COR-L47 (cell line): ENCODE results near the gene KCNB1.

Experiments
- DNase-seq: peaks from one replicate; lab custom pipeline; 2025; lab: John Stamatoyannopoulos, UW

Gene KCNB1

GRCh38 chr20:49388744-49389143 lies 93.7 kb downstream of the KCNB1 start:
- DNase-seq, result no peak

GRCh38 chr20:49387581-49387939 lies 94.9 kb downstream of the KCNB1 start:
- DNase-seq, result no peak

GRCh38 chr20:49386848-49387580 lies 95.5 kb downstream of the KCNB1 start:
- DNase-seq, result peak; percentile 84

DNA sequence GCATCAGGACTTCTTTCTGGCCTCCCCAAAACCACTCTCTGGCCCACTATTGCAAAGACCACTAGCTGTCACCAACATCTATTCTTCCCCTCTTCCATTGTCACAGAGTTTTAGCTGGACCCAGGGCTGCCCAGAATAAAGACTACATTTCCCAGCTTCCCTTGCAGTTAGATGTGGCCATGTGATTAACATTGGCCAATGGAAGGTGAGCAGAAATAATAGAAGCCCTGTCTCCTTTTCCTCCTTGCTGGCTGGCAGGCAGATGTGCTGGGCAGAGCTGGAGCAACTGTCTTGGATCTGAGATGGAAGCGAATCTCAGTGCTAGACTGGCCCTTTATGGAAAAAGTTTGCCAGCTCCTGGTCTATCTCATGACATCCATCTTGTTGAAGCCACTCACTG lies 97.0 kb downstream of the KCNB1 start:
- peak; percentile 34 for DNase-seq

DNA sequence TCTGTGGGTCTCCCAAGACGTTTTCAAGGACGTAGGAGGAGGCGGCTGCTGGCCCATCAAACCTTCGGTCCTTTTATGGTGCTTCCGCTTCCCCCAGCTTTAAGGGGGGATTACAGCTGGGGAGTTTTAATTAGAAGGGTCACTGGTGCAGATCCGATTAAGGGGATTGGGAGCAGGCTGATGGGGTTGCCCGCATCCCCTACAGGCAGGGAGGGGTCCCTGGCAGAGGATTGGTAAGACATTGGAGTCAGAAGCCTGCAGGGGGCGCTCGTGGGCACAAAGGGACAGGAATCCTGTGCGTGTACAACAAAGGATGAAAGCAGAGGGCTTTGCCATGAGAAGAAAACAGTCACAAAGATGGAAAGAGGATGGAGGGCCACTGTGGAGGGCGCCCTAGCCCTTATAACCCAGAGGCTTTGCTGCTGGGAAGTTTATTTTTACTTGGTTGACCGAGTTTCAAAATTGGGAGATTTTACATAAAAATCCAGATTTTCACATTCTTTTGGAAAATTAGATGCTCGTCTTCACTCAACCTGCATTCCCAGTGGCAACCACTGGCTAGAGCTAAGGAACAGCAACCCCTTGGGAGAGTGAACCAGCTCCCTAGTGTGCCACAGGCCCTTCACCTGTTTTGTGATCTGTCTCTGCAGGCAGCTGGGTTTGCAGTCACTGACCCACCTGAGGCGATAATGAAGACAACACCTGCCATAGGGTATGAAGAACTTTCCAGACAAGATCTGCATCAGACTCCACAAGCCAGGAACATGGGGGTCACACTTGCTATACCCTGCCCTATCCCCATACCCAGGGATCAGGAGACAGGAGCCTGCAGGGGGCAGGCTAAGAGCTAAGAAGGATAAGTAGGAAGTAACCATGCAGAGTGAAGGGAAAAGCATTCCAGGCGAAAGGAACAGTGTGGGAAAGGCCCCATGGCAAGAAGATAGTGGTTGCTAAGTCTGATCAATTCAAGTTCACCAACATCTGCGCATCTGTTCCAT lies 97.7 kb downstream of the KCNB1 start:
- peak; percentile 69 for DNase-seq

DNA sequence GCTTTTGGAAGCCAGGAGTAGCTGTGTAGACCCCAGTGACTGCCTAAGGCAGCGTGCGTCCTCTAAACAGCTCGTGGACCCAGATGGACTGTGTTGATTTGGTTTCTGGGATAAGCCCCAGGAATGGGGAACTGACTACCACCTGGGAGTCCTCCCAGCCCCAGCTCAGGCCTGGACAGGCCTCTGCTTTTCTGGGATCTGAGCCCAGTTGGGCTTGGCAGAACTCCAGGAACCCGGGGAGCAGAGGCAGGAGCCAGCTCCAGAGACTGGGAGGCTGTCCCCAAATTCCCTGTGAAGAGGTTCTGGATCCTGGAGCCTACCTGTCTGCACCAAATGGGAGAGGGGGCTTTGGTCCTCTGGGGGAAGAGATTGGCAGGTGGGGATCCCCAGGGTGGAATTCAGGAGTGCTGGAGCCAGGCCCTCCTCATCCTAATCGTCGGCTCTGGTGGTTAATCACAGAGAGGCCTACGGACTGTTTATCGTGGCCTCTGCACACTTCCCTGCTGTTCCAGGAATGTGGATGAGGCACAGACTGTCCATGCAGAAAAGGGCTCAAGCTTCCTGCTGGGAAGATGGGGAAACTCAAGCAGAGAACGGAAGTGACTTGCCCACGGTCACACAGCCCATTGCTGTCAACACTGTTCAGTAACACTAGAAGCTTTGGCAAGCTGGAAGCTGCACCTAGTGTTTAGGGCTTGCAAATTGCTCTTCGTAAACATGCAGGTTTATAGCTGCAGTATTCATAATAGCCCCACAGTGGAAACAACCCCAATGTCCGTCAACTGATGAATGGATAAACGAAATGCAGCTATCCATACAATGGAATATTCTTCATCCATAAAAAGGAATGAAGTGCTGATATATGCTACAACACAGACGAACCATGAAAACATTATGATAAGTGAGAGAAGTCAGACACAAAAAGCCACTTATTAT lies 100.6 kb downstream of the KCNB1 start:
- DNase-seq, result peak; percentile 94

DNA sequence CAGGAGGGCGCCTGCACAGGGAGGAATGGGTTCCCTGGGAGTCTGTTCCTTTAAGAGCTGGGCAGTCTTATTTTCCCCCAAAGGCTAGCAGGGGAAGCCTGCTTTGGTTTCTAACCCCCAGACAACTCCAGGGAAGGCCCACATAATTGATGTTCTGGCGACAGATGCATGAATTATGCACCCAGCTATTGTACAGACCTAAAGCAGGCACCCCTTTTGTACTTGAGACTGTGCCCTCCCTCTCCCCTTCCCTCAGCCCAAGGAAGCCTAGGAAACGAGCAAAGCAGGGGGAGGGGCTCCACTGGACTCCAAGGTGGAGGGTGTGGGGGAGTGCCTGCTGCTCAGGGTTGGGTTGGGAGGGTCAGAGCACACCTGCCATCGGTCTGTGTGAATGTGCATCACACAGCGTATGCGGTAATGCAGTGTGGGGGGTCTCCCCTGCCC lies 102.1 kb downstream of the KCNB1 start:
- DNase-seq, result peak; percentile 10

DNA sequence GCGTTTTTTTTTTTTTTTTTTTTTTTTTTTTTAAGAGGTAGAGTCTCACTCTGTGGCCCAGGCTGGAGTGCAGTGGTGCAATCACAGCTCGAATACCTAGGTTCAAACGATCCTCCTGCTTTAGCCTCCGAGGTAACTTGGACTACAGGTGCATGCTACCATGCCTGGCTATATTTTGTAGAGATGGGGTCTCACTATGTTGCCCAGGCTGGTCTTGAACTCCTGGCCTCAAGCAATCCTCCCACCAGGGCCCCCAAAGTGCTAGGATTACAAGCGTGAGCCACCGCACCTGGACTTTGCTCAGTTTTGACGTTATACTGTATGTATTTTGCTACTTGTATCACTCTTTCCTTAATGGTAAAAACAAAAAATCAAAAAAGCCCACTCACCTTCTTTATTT lies 103.1 kb downstream of the KCNB1 start:
- no peak for DNase-seq

DNA sequence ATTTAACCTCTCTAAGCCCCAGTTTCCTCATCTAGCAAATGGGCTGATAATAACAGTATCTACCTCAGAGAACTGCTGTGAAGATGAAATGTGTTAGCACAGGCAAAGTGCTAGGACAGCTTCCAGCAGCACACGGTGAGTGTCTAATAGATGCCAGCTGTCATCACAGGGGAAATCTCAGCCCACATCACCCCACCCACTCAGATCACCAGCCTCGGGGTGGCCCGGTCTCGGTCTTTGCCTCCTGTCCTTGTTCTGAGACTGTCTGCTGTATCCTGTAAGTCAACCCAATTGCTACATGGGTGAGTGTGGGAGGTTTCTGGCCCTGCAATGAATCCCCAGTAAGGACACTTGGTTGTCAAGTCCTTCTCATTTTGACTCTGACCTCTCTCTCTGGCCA lies 105.1 kb downstream of the KCNB1 start:
- no peak for DNase-seq

- DNase-seq, result no peak
Measured at GRCh38 chr20:49375170-49375569, 107.3 kb downstream of the KCNB1 start.

DNA sequence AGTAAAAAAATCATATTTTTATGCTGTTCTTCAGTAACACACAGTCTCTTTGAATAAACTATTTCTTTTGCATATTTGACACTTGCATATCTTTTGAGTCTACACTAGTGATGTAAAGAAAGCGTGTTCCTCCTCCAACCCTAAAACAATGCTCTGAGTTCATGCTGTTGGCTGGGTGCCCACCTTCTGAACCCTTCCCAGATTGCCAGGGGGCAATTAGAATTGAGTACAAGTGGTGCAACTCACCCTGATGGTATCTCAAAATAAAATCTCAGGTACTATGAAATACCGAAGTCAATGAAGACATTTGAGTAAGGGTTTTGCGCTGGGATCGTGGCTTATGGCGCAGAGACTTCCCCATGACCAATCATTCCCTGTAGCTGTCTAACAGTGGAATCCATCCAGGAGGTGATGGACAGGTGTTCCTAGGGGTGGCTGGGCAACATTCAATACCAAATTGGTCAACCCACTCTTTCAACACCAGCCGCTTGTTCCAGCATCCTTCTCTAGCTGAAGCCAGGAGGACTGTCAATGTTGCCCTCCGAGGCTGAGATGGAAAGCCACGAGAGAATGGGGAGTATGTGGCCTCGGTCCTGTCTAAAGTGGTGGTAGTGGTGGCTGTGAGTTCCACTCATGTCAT lies 110.3 kb downstream of the KCNB1 start:
- no peak for DNase-seq

GRCh38 chr20:49368596-49368995 lies 113.9 kb downstream of the KCNB1 start:
- DNase-seq, result no peak

DNA sequence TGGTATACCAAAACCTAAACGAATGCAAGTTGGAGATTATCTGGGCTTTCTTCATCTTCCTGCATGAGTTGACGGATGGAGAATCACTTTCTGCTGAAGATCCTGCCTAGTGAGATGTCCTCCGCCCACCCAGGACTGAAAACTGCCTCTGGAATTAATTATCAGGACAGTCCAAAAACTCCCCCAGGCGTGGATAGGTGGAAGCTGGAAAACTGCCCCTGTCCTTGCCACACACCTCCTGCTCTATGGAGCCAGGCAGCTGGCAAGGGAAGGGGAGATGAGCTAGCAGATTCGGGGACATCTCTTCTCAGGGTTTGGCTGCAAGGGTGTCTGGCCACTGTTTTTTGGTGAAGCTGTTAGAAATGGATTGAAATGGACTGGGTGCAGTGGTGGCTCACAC lies 115.4 kb downstream of the KCNB1 start:
- no peak for DNase-seq

- no peak for DNase-seq
Measured at GRCh38 chr20:49366687-49367086, 115.8 kb downstream of the KCNB1 start.

DNA sequence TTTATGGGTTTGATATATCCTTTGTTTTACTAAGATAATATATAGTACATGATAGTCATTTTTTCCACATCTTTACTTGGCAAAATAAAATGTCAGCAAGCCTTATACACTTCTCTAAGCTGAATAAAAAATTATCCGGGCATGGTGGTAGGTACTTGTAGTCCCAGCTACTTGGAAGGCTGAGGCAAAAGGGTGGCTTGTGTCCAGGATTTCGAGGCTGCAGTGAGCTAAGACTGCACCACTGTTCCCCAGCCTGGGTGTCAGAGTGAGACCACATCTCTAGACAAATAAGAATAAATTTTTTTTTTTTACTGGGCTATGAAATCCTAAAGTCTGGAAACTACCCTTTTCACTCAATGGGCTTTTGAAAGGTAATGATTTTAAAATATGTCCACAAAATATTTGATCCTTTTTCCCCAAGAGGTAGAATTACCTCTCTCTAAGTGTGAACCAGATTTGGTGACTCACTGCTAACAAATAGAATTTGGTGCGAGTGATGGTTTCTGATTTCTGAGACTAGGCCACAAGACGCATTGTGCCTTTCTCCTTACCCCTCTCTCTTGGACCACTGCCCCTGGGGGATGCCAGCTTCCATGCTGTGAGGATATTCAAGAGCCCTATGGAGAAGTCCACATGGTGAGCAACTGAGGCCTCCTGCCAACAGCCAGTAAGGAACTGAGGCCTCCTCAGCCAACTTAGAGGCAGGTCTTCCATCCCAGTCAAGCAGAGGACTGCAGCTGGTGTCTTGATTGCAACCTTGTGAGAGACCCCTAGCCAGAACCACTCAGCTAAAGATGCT lies 120.4 kb downstream of the KCNB1 start:
- no peak for DNase-seq

DNA sequence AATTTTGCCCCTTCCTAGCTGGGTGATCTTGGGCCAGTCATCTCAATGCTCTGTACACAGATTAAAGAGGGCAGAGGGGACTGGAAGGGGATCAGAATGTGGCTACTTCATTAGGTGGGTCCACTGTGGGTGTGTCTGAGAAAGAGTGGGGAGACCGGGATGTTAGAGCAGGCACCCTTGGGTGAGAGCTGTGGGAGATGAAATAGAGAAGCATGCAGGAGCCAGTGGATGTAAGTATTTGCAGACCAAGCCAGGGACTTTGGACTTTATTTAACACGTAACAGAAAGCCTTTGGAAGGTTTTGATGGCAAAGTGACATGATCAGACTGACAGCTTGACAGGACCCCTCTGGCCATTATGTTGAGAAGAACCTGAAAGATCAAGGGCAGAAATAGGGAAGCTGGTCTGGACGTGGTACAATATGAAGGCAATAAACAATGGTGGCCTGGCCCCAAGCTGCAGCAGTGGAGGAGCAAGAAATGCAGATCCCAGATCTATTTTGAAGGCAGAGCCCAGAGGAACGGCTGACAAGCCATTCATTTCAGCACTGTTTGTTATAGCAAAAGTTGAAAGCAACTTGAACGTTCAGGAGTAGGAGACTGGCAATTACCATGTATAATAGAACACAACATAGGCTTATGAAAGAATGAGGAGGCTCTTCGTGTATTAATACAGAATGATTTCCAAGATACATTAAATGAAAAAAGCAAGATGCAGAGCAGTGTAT lies 122.1 kb downstream of the KCNB1 start:
- DNase-seq, result no peak

- DNase-seq, result peak; percentile 79
Measured at GRCh38 chr20:49356676-49357075, 125.8 kb downstream of the KCNB1 start.

DNA sequence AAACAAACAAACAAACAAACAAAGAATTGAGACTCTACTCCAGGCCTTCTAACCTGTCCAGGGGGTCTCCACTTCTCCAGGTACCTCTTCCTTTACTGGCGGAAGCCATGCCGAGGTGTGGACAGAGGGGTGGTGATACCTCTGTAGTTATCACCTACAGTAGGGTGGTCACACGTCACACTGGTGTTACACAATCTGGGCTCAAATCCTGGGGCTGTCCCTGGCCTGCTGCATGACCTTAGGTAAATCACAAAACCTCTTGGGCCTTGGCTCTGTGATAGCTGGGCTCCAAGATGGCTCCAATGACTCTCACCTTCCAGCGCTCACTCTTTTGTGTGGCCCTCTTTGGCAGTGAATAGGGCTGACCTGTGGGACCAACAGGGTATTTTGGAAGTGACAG lies 127.8 kb downstream of the KCNB1 start:
- no peak for DNase-seq

- no peak for DNase-seq
Measured at GRCh38 chr20:49353348-49353747, 129.1 kb downstream of the KCNB1 start.

DNA sequence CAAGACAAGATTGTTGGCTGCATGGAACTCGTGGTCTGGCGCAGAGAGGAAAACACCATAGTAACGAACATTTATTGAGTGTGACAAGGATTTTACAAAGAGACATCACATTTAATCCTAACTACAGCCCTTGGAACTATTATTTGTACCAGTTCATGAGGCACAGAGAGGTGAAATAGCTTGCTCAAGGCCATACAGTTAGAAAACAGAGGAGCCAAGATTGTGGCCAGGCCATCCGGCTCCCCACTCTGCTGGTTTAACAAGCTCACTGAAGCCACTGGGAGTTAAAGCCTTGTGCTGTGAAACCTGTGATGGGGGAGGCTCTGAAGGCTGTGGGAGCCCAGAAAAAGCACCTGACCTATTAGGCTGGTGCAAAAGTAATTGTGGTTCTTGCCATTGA lies 129.7 kb downstream of the KCNB1 start:
- no peak for DNase-seq
